H1 (cell line): ENCODE measurements around the gene FAM174B. TPM values are rescaled to one million over a fixed set of nuclear protein-coding genes. Genes with fewer than 3 reads are reported as not detected.

Experiments used
- CTCF ChIA-PET: fragments of 300-600 bp; sonication (Branson Sonifier 250); formaldehyde crosslinking; loops from one replicate; lab custom pipeline; 2021; ENCODE audit not compliant: partially characterized antibody; lab: Charles Lee
- POLR2A ChIA-PET: fragments of 300-600 bp; sonication (Branson Sonifier 250); formaldehyde crosslinking; loops from one replicate; lab custom pipeline; 2021; ENCODE audit warnings: inconsistent platforms; ENCODE audit not compliant: partially characterized antibody; lab: Charles Lee
- DNase-seq, 2 experiments: peaks; one replicate each; pipeline versions ENCODE4 v3.0.0 to v3.0.0-alpha.2; 2010 to 2022; ENCODE audit warnings: low spot score in 2 of 2, low read depth in 1 of 2, mixed read lengths in 1 of 2
- FAIRE-seq: peaks from 2 replicates; lab custom pipeline; 2011; peaks lifted over from hg19 to GRCh38; lab: Jason Lieb, UNC
- H2AFZ ChIP-seq: 2 replicates; pipeline ENCODE4 v1.8.1; 2012; ENCODE audit warnings: low read length, inconsistent platforms
- H2AK5ac ChIP-seq: 2 replicates; pipeline ENCODE4 v1.6.1; 2013; ENCODE audit warnings: low read depth, low read length
- H2BK120ac ChIP-seq: replicated peaks from 2 replicates; pipeline ENCODE3; 2013; ENCODE audit warnings: low read depth, low read length, inconsistent platforms
- H2BK12ac ChIP-seq: 2 replicates; pipeline ENCODE4 v1.6.1; 2013; ENCODE audit warnings: low read depth, low read length
- H2BK15ac ChIP-seq: 2 replicates; pipeline ENCODE4 v1.6.1; 2013; ENCODE audit warnings: low read length
- H2BK20ac ChIP-seq: 2 replicates; pipeline ENCODE4 v1.6.1; 2013; ENCODE audit warnings: low read length
- H2BK5ac ChIP-seq: 2 replicates; pipeline ENCODE4 v1.6.1; 2013; ENCODE audit warnings: low read depth, low read length
- H3K14ac ChIP-seq: 2 replicates; pipeline ENCODE4 v1.6.1; 2013; ENCODE audit warnings: inconsistent platforms; ENCODE audit not compliant: insufficient read length
- H3K18ac ChIP-seq: 2 replicates; pipeline ENCODE4 v1.6.1; 2013; ENCODE audit warnings: low read length; ENCODE audit errors: extremely low read depth
- H3K23ac ChIP-seq: 2 replicates; pipeline ENCODE4 v1.6.1; 2013; ENCODE audit warnings: inconsistent platforms; ENCODE audit not compliant: insufficient read length
- H3K23me2 ChIP-seq: 2 replicates; pipeline ENCODE4 v1.6.1; 2013; ENCODE audit warnings: low read depth, low read length
- H3K27ac ChIP-seq: 2 replicates; pipeline ENCODE4 v1.6.1; 2011; ENCODE audit warnings: low read depth, low read length, inconsistent platforms
- H3K27me3 ChIP-seq, 4 experiments: replicated peaks in 1 of 4; 1 replicate in 1 of 4; 2 replicates in 3 of 4; pipeline versions ENCODE4 v1.6.1 to v1.8.1; 2011 to 2013; ENCODE audit warnings: low read length in 3 of 4, mild to moderate bottlenecking in 3 of 4, inconsistent platforms in 2 of 4, mixed read lengths in 2 of 4, moderate library complexity in 1 of 4; ENCODE audit not compliant: control insufficient read depth in 3 of 4, insufficient read depth in 3 of 4; ENCODE audit errors: extremely low read depth in 1 of 4
- H3K36me3 ChIP-seq, 4 experiments: 2 replicates each; pipeline versions ENCODE4 v1.6.1 to v1.8.1; 2011 to 2013; ENCODE audit warnings: mild to moderate bottlenecking in 4 of 4, low read length in 3 of 4, moderate library complexity in 2 of 4, control low read depth in 1 of 4, inconsistent platforms in 1 of 4; ENCODE audit not compliant: insufficient read depth in 4 of 4, control insufficient read depth in 2 of 4
- H3K4ac ChIP-seq: replicated peaks from 2 replicates; pipeline ENCODE3; 2013; ENCODE audit warnings: low read length, low read depth, mixed read lengths, inconsistent platforms; ENCODE audit not compliant: insufficient read length
- H3K4me1 ChIP-seq, 4 experiments: replicated peaks in 1 of 4; 1 replicate in 1 of 4; 2 replicates in 3 of 4; pipeline versions ENCODE4 v1.6.1 to v1.8.1; 2011 to 2013; ENCODE audit warnings: low read length in 3 of 4, inconsistent platforms in 2 of 4, mixed read lengths in 1 of 4; ENCODE audit not compliant: insufficient read depth in 4 of 4, control insufficient read depth in 3 of 4
- H3K4me2 ChIP-seq, 2 experiments: 2 replicates each; pipeline versions ENCODE4 v1.6.1 to v1.8.1; 2011 to 2013; ENCODE audit warnings: low read depth in 2 of 2, low read length in 2 of 2, control low read depth in 1 of 2, inconsistent platforms in 1 of 2, mild to moderate bottlenecking in 1 of 2; ENCODE audit not compliant: insufficient read depth in 1 of 2
- H3K4me3 ChIP-seq, 4 experiments: fragments of 200-600, 300-600 bp in 1 of 4; sonication (generic), shearing (Covaris generic), sonication (Bioruptor Twin) in 1 of 4; 2 replicates each; pipeline versions ENCODE4 v1.5.1 to v1.8.1; 2011 to 2016; ENCODE audit warnings: low read length in 4 of 4, low read depth in 3 of 4, control low read depth in 2 of 4, inconsistent platforms in 2 of 4, mild to moderate bottlenecking in 2 of 4, mixed read lengths in 1 of 4, moderate library complexity in 1 of 4; ENCODE audit not compliant: insufficient read depth in 2 of 4; ENCODE audit errors: extremely low read depth in 1 of 4
- H3K56ac ChIP-seq: replicated peaks from 2 replicates; pipeline ENCODE3; 2013; ENCODE audit warnings: low read depth, mild to moderate bottlenecking, mixed read lengths, low read length, inconsistent platforms; ENCODE audit not compliant: insufficient read length
- H3K79me1 ChIP-seq: 2 replicates; pipeline ENCODE4 v1.6.1; 2013; ENCODE audit warnings: low read depth, low read length, control low read depth
- H3K79me2 ChIP-seq, 2 experiments: 2 replicates each; pipeline versions ENCODE4 v1.6.1 to v1.8.1; 2012 to 2013; ENCODE audit warnings: low read length in 2 of 2, mild to moderate bottlenecking in 2 of 2, inconsistent platforms in 1 of 2; ENCODE audit not compliant: insufficient read depth in 2 of 2, control insufficient read depth in 1 of 2
- H3K9ac ChIP-seq, 4 experiments: replicated peaks in 1 of 4; 1 replicate in 1 of 4; 2 replicates in 3 of 4; pipeline versions ENCODE4 v1.6.1 to v1.8.1; 2011 to 2013; ENCODE audit warnings: low read depth in 3 of 4, low read length in 3 of 4, control low read depth in 2 of 4, mild to moderate bottlenecking in 2 of 4, moderate library complexity in 2 of 4, inconsistent platforms in 1 of 4; ENCODE audit errors: extremely low read depth in 1 of 4
- H3K9me3 ChIP-seq, 2 experiments: 2 replicates each; pipeline versions ENCODE4 v1.6.1 to v1.8.1; 2012 to 2013; ENCODE audit warnings: mild to moderate bottlenecking in 2 of 2, moderate library complexity in 2 of 2, control low read depth in 1 of 2, inconsistent platforms in 1 of 2, low read depth in 1 of 2, low read length in 1 of 2, mixed read lengths in 1 of 2; ENCODE audit not compliant: insufficient read depth in 2 of 2
- H4K20me1 ChIP-seq, 2 experiments: replicated peaks in 1 of 2; 2 replicates each; pipeline versions ENCODE3 to v1.8.1; 2011 to 2013; ENCODE audit warnings: inconsistent platforms in 2 of 2, low read length in 2 of 2, mild to moderate bottlenecking in 1 of 2; ENCODE audit not compliant: insufficient read depth in 2 of 2, control insufficient read depth in 1 of 2
- H4K5ac ChIP-seq: 2 replicates; pipeline ENCODE4 v1.6.1; 2013; ENCODE audit warnings: low read length, low read depth, mixed read lengths, inconsistent platforms; ENCODE audit not compliant: insufficient read length
- H4K8ac ChIP-seq: 2 replicates; pipeline ENCODE4 v1.8.0; 2013; ENCODE audit warnings: mild to moderate bottlenecking, moderate library complexity, low read length, inconsistent platforms; ENCODE audit not compliant: insufficient read depth; ENCODE audit errors: extremely low read depth
- H4K91ac ChIP-seq: replicated peaks from 2 replicates; pipeline ENCODE3; 2013; ENCODE audit warnings: low read length, mixed read lengths, inconsistent platforms; ENCODE audit not compliant: insufficient read length
- ATF3 ChIP-seq: IDR thresholded peaks from 2 replicates; pipeline ENCODE4 v1.6.1; 2011; ENCODE audit warnings: low read depth, mild to moderate bottlenecking, low read length; ENCODE audit not compliant: insufficient read depth
- BACH1 ChIP-seq: IDR thresholded peaks from 2 replicates; pipeline ENCODE4 v1.6.1; 2012; ENCODE audit warnings: low read length, improper control_type of control experiment
- BCL11A ChIP-seq, 2 experiments: IDR thresholded peaks; one replicate each; pipeline ENCODE4 v1.6.1; 2011; ENCODE audit warnings: low read depth in 2 of 2, low read length in 2 of 2, mild to moderate bottlenecking in 2 of 2
- CREB1 ChIP-seq: IDR thresholded peaks from 2 replicates; pipeline ENCODE4 v1.6.1; 2012; ENCODE audit warnings: inconsistent platforms
- HDAC2 ChIP-seq, 2 experiments: fragments of 300-600 bp in 1 of 2; sonication (generic) in 1 of 2; IDR thresholded peaks; 2 replicates each; pipeline ENCODE4 v1.6.1; 2011 to 2012; ENCODE audit warnings: low read depth in 2 of 2, low read length in 2 of 2, mild to moderate bottlenecking in 2 of 2, moderate library complexity in 2 of 2, borderline replicate concordance in 1 of 2, inconsistent platforms in 1 of 2
- KDM1A ChIP-seq: fragments of 200-600, 300-600 bp; sonication (generic); IDR thresholded peaks from 2 replicates; pipeline ENCODE4 v1.7.1; 2016; ENCODE audit warnings: mild to moderate bottlenecking, low read length, borderline replicate concordance
- MAFK ChIP-seq: IDR thresholded peaks from 2 replicates; pipeline ENCODE4 v1.6.1; 2012; ENCODE audit warnings: low read depth, mild to moderate bottlenecking, improper control_type of control experiment, low read length
- MAX ChIP-seq: IDR thresholded peaks from 2 replicates; pipeline ENCODE4 v1.6.1; 2012; ENCODE audit warnings: inconsistent platforms
- NANOG ChIP-seq: IDR thresholded peaks from 2 replicates; pipeline ENCODE4 v1.6.1; 2011; ENCODE audit warnings: low read length, low read depth, mild to moderate bottlenecking, inconsistent platforms; ENCODE audit not compliant: insufficient read depth, poor library complexity, severe bottlenecking
- RBBP5 ChIP-seq: IDR thresholded peaks from 2 replicates; pipeline ENCODE4 v1.7.1; 2012; ENCODE audit warnings: low read depth, mild to moderate bottlenecking, inconsistent platforms, low read length, moderate library complexity, borderline replicate concordance
- RFX5 ChIP-seq: IDR thresholded peaks from 2 replicates; pipeline ENCODE4 v1.6.1; 2011; ENCODE audit warnings: low read depth, low read length, improper control_type of control experiment, borderline replicate concordance
- SIRT6 ChIP-seq: IDR thresholded peaks from one replicate; pipeline ENCODE4 v1.7.1; 2012; ENCODE audit warnings: low read length, inconsistent platforms
- SRF ChIP-seq: IDR thresholded peaks from 2 replicates; pipeline ENCODE4 v1.6.1; 2011; ENCODE audit warnings: mild to moderate bottlenecking, low read depth, low read length, moderate library complexity
- YY1 ChIP-seq: IDR thresholded peaks from 2 replicates; pipeline ENCODE4 v1.6.1; 2011; ENCODE audit warnings: low read depth, mild to moderate bottlenecking, low read length
- WGBS, 2 experiments: shearing (Covaris generic) in 1 of 2; methylation state at CpG; one replicate each; pipeline versions ENCODE4 v1.1.6 to v1.1.7; 2013 to 2015; ENCODE audit warnings: low lambda C conversion rate in 2 of 2, mixed read lengths in 2 of 2, inconsistent platforms in 1 of 2, low coverage in 1 of 2, missing lambda C conversion rate in 1 of 2; ENCODE audit not compliant: insufficient replicate concordance in 2 of 2, insufficient coverage in 1 of 2, insufficient read length in 1 of 2; ENCODE audit errors: extremely low coverage in 1 of 2, missing lambda C conversion rate in 1 of 2; 5-methylcytosine and 5-hydroxymethylcytosine counted together
- polyA plus RNA-seq, 7 experiments: library from polyadenylated mRNA; depleted of rRNA in 3 of 7; stranded (reverse) in 5 of 7; unstranded in 2 of 7; fragments of >200 nt in 5 of 7; fragments of 200-250 nt in 2 of 7; gene quantifications; 1 replicate in 5 of 7; 2 replicates in 1 of 7; 4 replicates in 1 of 7; pipeline versions ENCODE4 v1.2.1 to v1.2.3, GENCODE V29; 2011 to 2013; ENCODE audit warnings: missing spikeins in 2 of 7, mixed read lengths in 2 of 7
- total RNA-seq: library from RNA; stranded (reverse); fragmentation: NEBNext Ultra II Directional; extraction: Animal tissue kit (Norgen Biotek cat#: 25700); gene quantifications from 2 replicates; pipeline ENCODE4 v1.2.1, GENCODE V29; 2021

FAM174B gene
- total and polyA plus RNA-seq, 2 of the 8 experiments (the other 6 are each of a cell fraction or from before 2014, with no cell fraction given): 9.3 to 35.2 TPM

GRCh38 chr15:92674347-92674746 is 18.8 kb upstream of the FAM174B start:
- H3K23ac ChIP-seq: no peak overlapping the region
- no peak overlapping the region for H3K4me3 ChIP-seq
- H3K4me1 ChIP-seq: peaks cover 0 to 3% (median 0%) of the 10 kb centered on the region in 4 experiments; a peak in 1 of 7 replicates
- H3K79me2 ChIP-seq: no peaks in the 10 kb centered on the region
- POLR2A ChIA-PET: no interaction called here
- no peak for DNase-seq
- no peak overlapping the region for H3K9ac ChIP-seq
- H4K91ac ChIP-seq: no peak overlapping the region
- H3K27me3 ChIP-seq: peaks cover 0 to 5% (median 1%) of the 10 kb centered on the region in 4 experiments; a peak in 3 of 7 replicates
- no peak overlapping the region for H3K18ac ChIP-seq
- no peak overlapping the region for H2AK5ac ChIP-seq
- H2BK5ac ChIP-seq: no peak overlapping the region
- no peak overlapping the region for H2BK15ac ChIP-seq
- H3K14ac ChIP-seq: no peak overlapping the region
- WGBS, 2 experiments: 88% methylated on average over 6 of the region's 6 CpGs; no CpG with 5 or more reads in 1 of the 2 experiments
- no peak overlapping the region for H3K56ac ChIP-seq
- H3K36me3 ChIP-seq: no peaks in the 10 kb centered on the region
- H2AFZ ChIP-seq: no peak overlapping the region
- H3K27ac ChIP-seq: no peak overlapping the region
- no peak overlapping the region for H2BK20ac ChIP-seq
- H4K8ac ChIP-seq: no peak overlapping the region
- H3K9me3 ChIP-seq: no peaks in the 10 kb centered on the region
- H3K23me2 ChIP-seq: no peaks in the 10 kb centered on the region
- CTCF ChIA-PET: no interaction called here
- H4K20me1 ChIP-seq: no peaks in the 10 kb centered on the region
- no peak overlapping the region for H3K4me2 ChIP-seq
- H2BK12ac ChIP-seq: no peak overlapping the region
- H2BK120ac ChIP-seq: no peak overlapping the region
- H4K5ac ChIP-seq: no peak overlapping the region
- H3K4ac ChIP-seq: no peak overlapping the region
- no peaks in the 10 kb centered on the region for H3K79me1 ChIP-seq
- no peak for FAIRE-seq
- no peak for TF ChIP-seq CREB1
- TF ChIP-seq KDM1A: no peak
- TF ChIP-seq YY1: no peak
- TF ChIP-seq RFX5: no peak
- no peak for TF ChIP-seq ATF3
- TF ChIP-seq SRF: no peak
- TF ChIP-seq RBBP5: no peak
- no peak for TF ChIP-seq MAX
- TF ChIP-seq MAFK: no peak
- TF ChIP-seq BACH1: no peak
- no peak for TF ChIP-seq BCL11A (IDR thresholded peaks at IDR 0.05; ENCODE audit: low read depth in 2 of 2, low read length in 2 of 2)
- TF ChIP-seq HDAC2 (IDR thresholded peaks at IDR 0.05; ENCODE audit: borderline replicate concordance in 1 of 2, low read depth in 2 of 2, low read length in 2 of 2): no peak
- TF ChIP-seq SIRT6: no peak
- no peak for TF ChIP-seq NANOG
